ENCODE data around the gene SINHCAF.
"Not testable (repeated sequence)": the region's sequence is repeated elsewhere in the genome, so short reads cannot be mapped to it uniquely, and the experiment has no call there.

The SINHCAF gene

GRCh38 chr12:31297572-31298514 is 28.1 kb downstream of the SINHCAF start:
- Histone ChIP-seq H3K36me3 (ENCODE audit: control insufficient read depth, insufficient read depth, low read length) (peaks cover 10% of the 10 kb centered on the region), H3K27me3 (ENCODE audit: control insufficient read depth, insufficient read depth, low read length) (no peaks in the 10 kb centered on the region), H3K4me3 (ENCODE audit: low read length) (no peak overlapping the region), H3K4me1 (ENCODE audit: control insufficient read depth, insufficient read depth, low read length) (no peaks in the 10 kb centered on the region), H3K27ac (ENCODE audit: low read depth, low read length) (no peak overlapping the region), H3K9ac (ENCODE audit: low read length) (no peak overlapping the region)

DNA sequence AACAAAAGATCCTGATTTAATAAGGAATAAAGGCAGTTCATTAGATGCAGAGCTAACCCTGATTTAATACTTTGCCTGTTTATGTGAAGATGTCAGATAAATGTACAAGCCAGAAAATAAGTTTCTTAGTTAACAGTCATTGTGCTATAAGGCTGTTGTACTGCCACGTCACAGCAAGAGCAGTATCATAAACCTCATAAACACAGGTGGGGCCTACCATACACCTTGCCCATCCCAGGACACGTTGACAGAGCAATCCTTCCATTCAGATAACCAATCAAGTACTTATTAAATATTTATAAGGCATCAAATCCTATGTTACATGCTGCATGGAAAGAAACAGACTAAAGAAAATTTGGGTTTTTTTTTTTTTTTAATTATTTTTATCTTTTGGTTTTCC is 36.5 kb downstream of the SINHCAF start:
- Histone ChIP-seq H3K4me1 (ENCODE audit: control insufficient read depth, insufficient read depth, low read length) (no peaks in the 10 kb centered on the region), H3K36me3 (ENCODE audit: control insufficient read depth, insufficient read depth, low read length) (peaks cover 12% of the 10 kb centered on the region), H3K27me3 (ENCODE audit: control insufficient read depth, insufficient read depth, low read length) (no peaks in the 10 kb centered on the region), H3K4me3 (ENCODE audit: low read length) (no peak overlapping the region), H3K9ac (ENCODE audit: low read length) (no peak overlapping the region), H3K27ac (ENCODE audit: low read depth, low read length) (no peak overlapping the region)

DNA sequence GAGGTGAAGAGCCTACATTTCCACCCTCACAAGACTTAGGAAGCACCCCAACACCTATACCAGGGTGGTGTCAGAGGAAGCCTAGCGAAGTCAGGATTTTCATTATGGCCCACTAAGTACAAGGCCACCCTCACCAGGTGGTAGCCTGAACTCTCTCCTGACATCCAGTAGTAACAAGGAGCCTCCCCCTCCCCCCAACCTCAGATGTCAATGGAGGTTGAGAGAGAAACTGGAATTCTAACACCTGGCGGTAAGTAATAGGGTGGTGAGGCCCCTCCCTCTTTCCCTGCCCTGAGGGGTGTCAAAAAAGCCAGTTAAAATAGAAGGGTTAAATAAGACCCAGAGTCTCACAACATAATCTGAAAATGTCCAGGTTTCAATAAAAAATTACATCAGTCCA is 37.6 kb downstream of the SINHCAF start:
- peaks cover 9% of the 10 kb centered on the region for H3K36me3 ChIP-seq (ENCODE audit: control insufficient read depth, insufficient read depth, low read length)
- no peaks in the 10 kb centered on the region for H3K27me3 ChIP-seq (ENCODE audit: control insufficient read depth, insufficient read depth, low read length)
- H3K4me1 ChIP-seq (ENCODE audit: control insufficient read depth, insufficient read depth, low read length): no peaks in the 10 kb centered on the region
- no peak overlapping the region for H3K9ac ChIP-seq (ENCODE audit: low read length)
- H3K27ac ChIP-seq (ENCODE audit: low read depth, low read length): no peak overlapping the region
- no peak overlapping the region for H3K4me3 ChIP-seq (ENCODE audit: low read length)

- H3K36me3 ChIP-seq (ENCODE audit: control insufficient read depth, insufficient read depth, low read length): no peaks in the 10 kb centered on the region
- no peak overlapping the region for H3K9ac ChIP-seq (ENCODE audit: low read length)
- no peak overlapping the region for H3K27ac ChIP-seq (ENCODE audit: low read depth, low read length)
These were observed 45.8 kb downstream of the SINHCAF start for GRCh38 chr12:31280183-31280582.

DNA sequence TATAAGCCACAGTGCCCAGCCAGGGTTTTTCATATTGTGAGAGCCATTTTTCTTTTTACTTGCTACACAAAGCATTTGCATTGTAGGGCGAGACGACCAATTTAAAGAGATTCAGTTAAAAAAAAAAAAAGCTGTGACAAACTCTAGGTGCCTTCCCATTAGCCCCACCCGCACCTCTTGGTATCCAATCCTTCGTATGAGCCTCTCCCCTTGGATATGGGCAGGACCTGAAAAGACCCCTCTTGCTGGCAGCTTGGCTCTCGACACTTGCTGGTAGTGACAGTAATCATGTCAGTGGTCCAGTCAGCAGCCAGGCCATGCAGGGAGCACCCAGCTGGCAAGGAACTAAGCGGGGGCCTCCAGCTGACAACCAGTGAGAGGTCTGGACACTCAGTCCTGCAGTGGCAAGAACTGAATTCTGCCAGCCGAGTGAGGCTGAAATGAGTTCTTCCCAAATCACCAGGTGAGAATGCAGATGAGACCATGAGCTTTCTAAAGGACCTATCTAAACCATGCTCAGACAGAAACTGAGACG is 46.5 kb downstream of the SINHCAF start:
- Histone ChIP-seq H3K27ac (ENCODE audit: low read depth, low read length) (no peak overlapping the region), H3K4me1 (ENCODE audit: control insufficient read depth, insufficient read depth, low read length) (peaks cover 5% of the 10 kb centered on the region), H3K9ac (ENCODE audit: low read length) (no peak overlapping the region), H3K36me3 (ENCODE audit: control insufficient read depth, insufficient read depth, low read length) (no peaks in the 10 kb centered on the region), H3K27me3 (ENCODE audit: control insufficient read depth, insufficient read depth, low read length) (no peaks in the 10 kb centered on the region), H3K4me3 (ENCODE audit: low read length) (no peak overlapping the region)

More at GRCh38 chr12:31280183-31280582, 45.8 kb downstream of the SINHCAF start:
- no peaks in the 10 kb centered on the region for H3K27me3 ChIP-seq (ENCODE audit: control insufficient read depth, insufficient read depth, low read length)
- H3K4me1 ChIP-seq (ENCODE audit: control insufficient read depth, insufficient read depth, low read length): peaks cover 5% of the 10 kb centered on the region
- H3K4me3 ChIP-seq (ENCODE audit: low read length): no peak overlapping the region

DNA sequence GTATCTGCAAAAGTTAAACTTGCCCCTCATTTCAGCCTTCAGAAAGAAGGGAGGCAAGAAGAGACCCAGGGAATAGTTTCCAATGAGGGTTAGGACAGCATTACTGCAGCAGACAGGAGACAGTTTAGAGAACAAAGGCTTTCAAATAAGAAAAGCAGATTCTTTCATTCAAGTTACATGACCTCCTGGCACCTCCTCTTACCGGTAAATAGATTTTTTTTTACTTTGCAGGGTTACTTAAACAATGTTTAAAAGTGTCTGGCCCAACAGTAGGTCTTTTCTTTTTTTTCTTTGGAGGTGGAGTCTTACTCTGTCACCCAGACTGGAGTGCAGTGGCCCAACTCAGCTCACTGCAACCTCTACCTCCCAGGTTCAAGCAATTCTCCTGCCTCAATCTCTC is 47.1 kb downstream of the SINHCAF start:
- no peak overlapping the region for H3K4me3 ChIP-seq (ENCODE audit: low read length)
- H3K4me1 ChIP-seq (ENCODE audit: control insufficient read depth, insufficient read depth, low read length): peaks cover 5% of the 10 kb centered on the region
- H3K36me3 ChIP-seq (ENCODE audit: control insufficient read depth, insufficient read depth, low read length): no peaks in the 10 kb centered on the region
- H3K27me3 ChIP-seq (ENCODE audit: control insufficient read depth, insufficient read depth, low read length): no peaks in the 10 kb centered on the region
- no peak overlapping the region for H3K9ac ChIP-seq (ENCODE audit: low read length)
- H3K27ac ChIP-seq (ENCODE audit: low read depth, low read length): no peak overlapping the region

- Histone ChIP-seq H3K27me3 (ENCODE audit: control insufficient read depth, insufficient read depth, low read length) (no peaks in the 10 kb centered on the region), H3K27ac (ENCODE audit: low read depth, low read length) (no peak overlapping the region), H3K4me1 (ENCODE audit: control insufficient read depth, insufficient read depth, low read length) (peaks cover 5% of the 10 kb centered on the region), H3K36me3 (ENCODE audit: control insufficient read depth, insufficient read depth, low read length) (no peaks in the 10 kb centered on the region), H3K9ac (ENCODE audit: low read length) (no peak overlapping the region), H3K4me3 (ENCODE audit: low read length) (no peak overlapping the region)
These were observed 47.5 kb downstream of the SINHCAF start for GRCh38 chr12:31278424-31278823.

DNA sequence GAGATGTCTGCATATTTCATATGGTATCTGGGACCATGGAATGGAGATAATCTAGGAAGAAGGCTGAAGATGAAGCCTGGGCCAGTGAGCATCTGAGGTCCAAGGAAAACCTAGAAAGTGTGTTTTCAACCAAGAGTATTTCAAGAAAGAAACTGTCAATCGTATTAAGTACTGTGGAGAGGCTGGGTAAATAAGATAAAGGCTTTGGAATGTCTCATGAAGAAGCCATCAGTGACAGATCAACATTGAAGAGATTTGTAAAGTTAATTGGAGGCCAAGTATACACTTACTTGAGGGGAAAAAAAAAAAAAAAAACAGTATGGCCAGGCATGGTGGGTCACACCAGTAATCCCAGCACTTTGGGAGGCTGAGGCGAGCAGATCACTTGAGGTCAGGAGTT is 48.9 kb downstream of the SINHCAF start:
- no peak overlapping the region for H3K4me3 ChIP-seq (ENCODE audit: low read length)
- peaks cover 5% of the 10 kb centered on the region for H3K4me1 ChIP-seq (ENCODE audit: control insufficient read depth, insufficient read depth, low read length)
- no peak overlapping the region for H3K9ac ChIP-seq (ENCODE audit: low read length)
- no peak overlapping the region for H3K27ac ChIP-seq (ENCODE audit: low read depth, low read length)
- H3K27me3 ChIP-seq (ENCODE audit: control insufficient read depth, insufficient read depth, low read length): no peaks in the 10 kb centered on the region
- H3K36me3 ChIP-seq (ENCODE audit: control insufficient read depth, insufficient read depth, low read length): no peaks in the 10 kb centered on the region

DNA sequence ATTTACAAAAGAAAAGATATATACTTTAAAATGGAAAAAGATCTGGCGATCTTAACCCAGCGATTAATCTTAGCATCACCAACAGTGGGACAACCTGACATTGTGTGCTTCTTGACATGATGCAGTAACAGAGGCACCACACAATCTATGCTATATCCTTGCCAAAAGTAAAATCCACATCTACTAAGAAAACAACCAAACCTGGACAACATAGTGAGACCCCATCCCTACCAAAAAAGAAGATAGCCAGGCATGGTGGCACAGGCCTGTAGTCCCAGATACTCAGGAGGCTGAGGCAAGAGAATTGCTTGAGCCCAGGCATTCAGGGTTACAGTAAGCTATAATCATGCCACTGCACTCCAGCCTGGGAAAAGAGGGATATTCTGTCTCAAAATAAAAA is 50.5 kb downstream of the SINHCAF start:
- Histone ChIP-seq H3K9ac (ENCODE audit: low read length) (no peak overlapping the region), H3K27me3 (ENCODE audit: control insufficient read depth, insufficient read depth, low read length) (no peaks in the 10 kb centered on the region), H3K27ac (ENCODE audit: low read depth, low read length) (no peak overlapping the region), H3K4me3 (ENCODE audit: low read length) (no peak overlapping the region), H3K36me3 (ENCODE audit: control insufficient read depth, insufficient read depth, low read length) (no peaks in the 10 kb centered on the region), H3K4me1 (ENCODE audit: control insufficient read depth, insufficient read depth, low read length) (peaks cover 5% of the 10 kb centered on the region)

DNA sequence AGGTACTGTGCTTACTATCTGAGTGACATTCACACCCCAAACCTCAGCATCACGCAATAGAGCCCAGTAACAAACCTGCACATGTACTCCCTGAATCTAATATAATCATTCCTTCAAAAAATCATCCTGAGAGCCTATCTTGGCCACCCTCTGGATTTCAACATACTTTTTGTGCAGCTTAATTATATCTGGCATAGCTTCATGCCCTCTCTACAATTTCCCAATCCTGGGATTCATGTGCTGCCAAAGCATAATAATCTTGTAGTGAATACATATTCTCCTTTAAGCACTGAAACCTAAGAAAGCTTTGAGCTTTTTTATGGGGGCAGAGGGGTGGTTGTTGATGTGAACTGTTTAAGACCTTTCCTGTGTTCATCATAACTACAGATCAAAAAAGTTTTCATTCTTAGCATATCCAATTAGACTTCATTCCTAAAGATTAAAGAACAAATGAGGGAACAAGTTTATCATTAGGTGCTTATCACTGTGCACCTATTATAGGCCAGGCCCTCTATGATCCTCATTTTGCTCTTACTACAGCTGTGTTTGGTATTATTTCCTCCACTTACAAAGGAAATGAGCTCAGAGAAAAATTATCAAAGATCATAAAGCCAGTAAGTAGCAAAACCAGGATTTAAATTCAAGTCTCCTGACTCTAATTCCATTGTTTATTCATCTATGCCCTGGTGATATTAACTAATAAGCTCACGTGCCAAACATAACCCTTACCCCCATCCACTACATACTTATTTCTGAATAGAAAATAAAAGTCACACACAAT is 51.2 kb downstream of the SINHCAF start:
- Histone ChIP-seq H3K27ac (ENCODE audit: low read depth, low read length) (no peak overlapping the region), H3K36me3 (ENCODE audit: control insufficient read depth, insufficient read depth, low read length) (no peaks in the 10 kb centered on the region), H3K9ac (ENCODE audit: low read length) (no peak overlapping the region), H3K27me3 (ENCODE audit: control insufficient read depth, insufficient read depth, low read length) (no peaks in the 10 kb centered on the region), H3K4me1 (ENCODE audit: control insufficient read depth, insufficient read depth, low read length) (peaks cover 2% of the 10 kb centered on the region), H3K4me3 (ENCODE audit: low read length) (no peak overlapping the region)

DNA sequence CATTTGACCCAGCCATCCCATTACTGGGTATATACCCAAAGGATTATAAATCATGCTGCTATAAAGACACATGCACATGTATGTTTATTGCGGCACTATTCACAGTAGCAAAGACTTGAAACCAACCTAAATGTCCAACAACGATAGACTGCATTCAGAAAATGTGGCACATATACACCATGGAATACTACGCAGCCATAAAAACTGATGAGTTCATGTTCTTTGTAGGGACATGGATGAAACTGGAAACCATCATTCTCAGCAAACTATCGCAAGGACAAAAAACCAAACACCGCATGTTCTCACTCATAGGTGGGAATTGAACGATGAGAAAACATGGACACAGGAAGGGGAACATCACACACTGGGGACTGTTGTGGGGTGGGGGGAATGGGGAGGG is 52.2 kb downstream of the SINHCAF start:
- H3K4me1 ChIP-seq (ENCODE audit: control insufficient read depth, insufficient read depth, low read length); H3K4me3 ChIP-seq (ENCODE audit: low read length); H3K27ac ChIP-seq (ENCODE audit: low read depth, low read length); H3K27me3 ChIP-seq (ENCODE audit: control insufficient read depth, insufficient read depth, low read length); H3K36me3 ChIP-seq (ENCODE audit: control insufficient read depth, insufficient read depth, low read length); H3K9ac ChIP-seq (ENCODE audit: low read length): not testable (repeated sequence)

DNA sequence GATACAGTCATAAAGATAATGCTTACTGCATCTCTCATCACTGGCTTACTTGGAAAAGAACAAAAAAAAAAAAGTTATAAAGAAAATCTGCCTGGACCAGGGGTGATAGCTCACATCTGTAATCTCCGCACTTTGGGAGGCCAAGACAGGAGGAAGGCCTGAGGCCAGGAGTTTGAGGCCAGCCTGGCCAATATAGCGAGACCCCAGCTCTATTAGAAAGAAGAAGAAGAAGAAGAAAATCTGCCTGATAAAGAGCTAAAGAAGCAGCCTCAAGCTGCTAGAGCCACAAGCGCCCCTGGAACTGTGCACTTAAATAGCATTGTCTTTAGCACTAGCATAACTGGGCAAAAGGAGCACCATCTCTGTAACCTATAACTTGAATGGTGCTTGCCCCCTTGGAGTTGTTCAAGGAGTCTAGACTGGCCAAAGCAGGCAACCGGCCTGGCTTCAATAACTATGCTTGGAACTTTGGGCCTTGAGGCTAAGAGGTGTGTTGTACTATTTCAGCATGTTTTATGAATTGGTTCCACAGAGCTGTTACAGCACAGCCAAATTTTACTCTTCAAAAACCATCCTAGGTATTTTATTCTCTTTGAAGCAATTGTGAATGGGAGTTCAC is 53.2 kb downstream of the SINHCAF start:
- H3K4me3 ChIP-seq (ENCODE audit: low read length): no peak overlapping the region
- no peak overlapping the region for H3K27ac ChIP-seq (ENCODE audit: low read depth, low read length)
- no peaks in the 10 kb centered on the region for H3K36me3 ChIP-seq (ENCODE audit: control insufficient read depth, insufficient read depth, low read length)
- peaks cover 2% of the 10 kb centered on the region for H3K4me1 ChIP-seq (ENCODE audit: control insufficient read depth, insufficient read depth, low read length)
- no peak overlapping the region for H3K9ac ChIP-seq (ENCODE audit: low read length)
- H3K27me3 ChIP-seq (ENCODE audit: control insufficient read depth, insufficient read depth, low read length): no peaks in the 10 kb centered on the region
